ENCODE data around the gene MAGEH1.

The MAGEH1 gene

GRCh38 chrX:55490974-55491373 is 39.0 kb downstream of the MAGEH1 start:
- DNase-seq (ENCODE audit: low spot score): no peak
